Stimulated activated CD8-positive, alpha-beta memory T cell treated with anti-CD3 and anti-CD28 coated beads, Interleukin-15, amount 100 ng/mL, for 24 hours (primary cell): ENCODE measurements around the gene RIOX2.
"Not testable (repeated sequence)": the region's sequence is repeated elsewhere in the genome, so short reads cannot be mapped to it uniquely, and the experiment has no call there.

Experiments
- DNase-seq: peaks from one replicate; pipeline ENCODE4 v3.0.0-alpha.2; 2020; ENCODE audit warnings: low read depth

Gene RIOX2

DNA sequence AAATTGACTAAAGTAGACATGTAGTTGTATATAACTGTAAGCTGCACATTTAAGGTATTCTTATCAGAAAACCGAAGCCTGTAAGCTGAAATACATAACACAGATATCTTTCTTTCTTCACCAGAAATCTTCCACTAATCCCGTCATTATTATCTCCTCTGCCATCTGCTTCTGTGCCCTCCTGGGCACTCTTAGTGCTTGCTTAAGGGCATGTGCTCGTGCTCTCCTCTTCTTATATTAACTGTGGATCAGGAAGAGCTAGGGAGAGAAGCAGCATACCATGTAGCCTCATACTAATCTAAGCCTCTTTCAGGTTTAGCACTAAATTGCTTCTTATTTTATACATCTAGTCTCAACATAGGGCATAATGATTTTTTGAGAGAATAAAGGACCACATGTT lies 60.8 kb downstream of the RIOX2 start:
- DNase-seq = no peak

DNA sequence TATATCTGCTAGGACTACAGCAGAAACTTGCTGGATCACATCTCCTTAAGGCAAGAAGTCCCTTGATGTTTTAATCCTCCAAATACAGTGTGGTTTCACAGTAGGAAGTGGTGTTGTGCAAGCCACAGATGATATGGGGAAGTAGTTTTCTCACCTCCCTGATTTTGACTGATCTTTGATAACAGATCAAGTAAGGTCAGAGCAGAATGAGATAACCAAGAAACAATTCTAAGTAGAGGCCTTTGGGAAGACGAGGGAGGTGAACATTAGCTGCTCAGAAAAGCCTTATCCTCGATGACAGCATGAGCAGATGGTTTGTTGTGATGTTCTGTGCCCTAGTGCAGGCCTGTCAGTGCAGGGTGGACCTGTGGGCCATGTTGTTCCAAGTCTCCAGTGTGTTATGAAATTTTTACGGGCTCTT lies 61.3 kb downstream of the RIOX2 start:
- no peak for DNase-seq

DNA sequence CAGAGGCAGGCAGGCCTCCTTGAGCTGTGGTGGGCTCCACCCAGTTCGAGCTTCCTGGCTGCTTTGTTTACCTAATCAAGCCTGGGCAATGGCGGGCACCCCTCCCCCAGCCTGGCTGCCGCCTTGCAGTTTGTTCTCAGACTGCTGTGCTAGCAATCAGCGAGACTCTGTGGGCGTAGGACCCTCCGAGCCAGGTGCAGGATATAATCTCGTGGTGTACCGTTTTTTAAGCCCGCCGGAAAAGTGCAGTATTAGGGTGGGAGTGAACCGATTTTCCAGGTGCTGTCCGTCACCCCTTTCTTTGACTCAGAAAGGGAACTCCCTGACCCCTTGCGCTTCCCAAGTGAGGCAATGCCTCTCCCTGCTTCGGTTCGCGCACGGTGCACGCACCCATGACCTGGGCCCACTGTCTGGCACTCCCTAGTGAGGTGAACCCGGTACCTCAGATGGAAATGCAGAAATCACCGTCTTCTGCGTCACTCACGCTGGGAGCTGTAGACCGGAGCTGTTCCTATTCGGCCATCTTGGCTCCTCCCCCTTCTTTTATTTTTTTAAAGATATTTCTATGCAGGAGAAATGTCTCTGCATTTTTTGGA lies 61.9 kb downstream of the RIOX2 start:
- DNase-seq = not testable (repeated sequence)

DNA sequence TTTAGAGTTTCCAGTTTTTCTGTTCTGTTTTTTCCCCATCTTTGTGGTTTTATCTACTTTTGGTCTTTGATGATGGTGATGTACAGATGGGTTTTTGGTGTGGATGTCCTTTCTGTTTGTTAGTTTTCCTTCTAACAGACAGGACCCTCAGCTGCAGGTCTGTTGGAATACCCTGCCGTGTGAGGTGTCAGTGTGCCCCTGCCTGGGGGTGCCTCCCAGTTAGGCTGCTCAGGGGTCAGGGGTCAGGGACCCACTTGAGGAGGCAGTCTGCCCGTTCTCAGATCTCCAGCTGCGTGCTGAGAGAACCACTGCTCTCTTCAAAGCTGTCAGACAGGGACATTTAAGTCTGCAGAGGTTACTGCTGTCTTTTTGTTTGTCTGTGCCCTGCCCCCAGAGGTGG lies 62.4 kb downstream of the RIOX2 start:
- not testable (repeated sequence) for DNase-seq

DNA sequence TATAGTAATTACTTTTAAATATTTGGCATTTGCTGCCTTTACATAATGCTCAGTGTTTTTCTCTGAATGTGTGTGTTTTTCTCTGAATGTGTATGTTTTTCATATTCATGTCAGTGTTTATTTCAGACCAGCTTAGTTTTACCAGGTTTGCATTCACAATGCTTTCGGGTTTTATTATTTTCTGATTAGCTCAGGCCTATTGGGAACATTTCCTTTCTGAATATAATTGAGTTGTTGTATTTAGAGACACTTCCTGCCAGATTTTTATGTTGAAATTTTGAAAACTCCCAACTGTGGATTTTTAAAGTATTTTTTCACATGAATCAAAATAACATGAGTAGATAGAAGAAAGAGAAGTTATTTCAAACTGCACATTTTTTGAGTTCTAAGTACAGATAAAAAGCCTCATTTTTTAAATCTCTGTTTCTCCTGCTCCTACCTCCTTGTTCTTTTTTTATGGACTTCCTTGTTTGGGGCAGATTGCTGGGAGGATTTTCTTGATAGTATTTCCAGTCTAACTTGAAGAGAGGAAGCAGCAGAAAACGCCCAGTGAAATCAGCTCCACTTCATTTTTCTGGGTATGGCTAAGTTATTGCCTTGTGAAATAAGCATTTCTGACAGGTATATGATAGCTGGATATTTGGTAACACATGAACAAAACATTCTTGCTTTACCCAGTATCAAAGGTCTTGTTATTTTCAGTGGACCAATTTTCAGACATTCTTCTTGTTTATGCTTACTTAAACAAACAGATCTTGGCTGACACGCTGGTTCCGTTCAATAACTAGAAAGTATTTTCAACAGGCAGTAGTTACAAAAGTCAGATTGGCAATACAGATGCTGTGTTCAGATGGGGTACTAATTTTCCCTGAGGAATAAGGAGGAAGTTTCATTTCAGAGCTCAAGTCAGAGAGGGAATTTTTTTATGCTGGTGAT lies 70.7 kb downstream of the RIOX2 start:
- DNase-seq = no peak

DNA sequence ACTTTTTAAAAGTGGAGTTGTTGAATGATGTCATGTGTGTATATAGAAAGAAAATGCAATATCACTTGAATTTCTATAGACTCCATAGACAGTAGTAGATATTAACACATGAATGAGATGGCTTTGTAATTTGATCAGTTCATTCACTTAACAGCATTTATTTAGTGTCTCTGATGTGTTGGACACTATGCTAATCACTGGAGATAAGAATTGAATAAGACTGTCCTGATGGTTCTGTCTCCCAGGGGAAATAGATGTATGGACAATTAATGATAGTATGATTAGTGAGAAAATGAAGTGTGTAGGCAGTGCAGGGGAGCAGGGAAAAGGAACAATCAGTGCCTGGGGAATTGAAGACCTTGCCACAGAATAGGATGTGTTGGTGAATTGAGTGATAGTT lies 72.9 kb downstream of the RIOX2 start:
- DNase-seq = no peak

DNA sequence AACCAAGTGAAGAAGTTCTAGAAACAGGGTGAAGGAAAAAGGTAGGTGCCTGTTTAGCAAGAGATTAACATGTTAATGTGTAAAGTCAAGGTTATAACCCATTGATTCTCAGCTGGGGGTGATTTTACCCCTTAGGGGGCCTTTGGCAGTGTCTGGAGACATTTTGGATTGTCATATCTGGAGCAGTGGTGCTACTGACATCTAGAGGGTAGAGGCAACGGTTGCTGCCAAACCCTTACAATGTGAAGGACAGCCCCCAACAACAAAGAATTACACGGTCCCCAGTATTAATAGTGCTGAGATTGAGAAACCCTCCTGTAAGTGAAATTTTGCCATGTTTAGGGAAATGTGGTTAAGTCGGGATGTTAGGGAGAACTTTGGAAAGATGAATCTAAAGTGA lies 75.7 kb downstream of the RIOX2 start:
- no peak for DNase-seq

DNA sequence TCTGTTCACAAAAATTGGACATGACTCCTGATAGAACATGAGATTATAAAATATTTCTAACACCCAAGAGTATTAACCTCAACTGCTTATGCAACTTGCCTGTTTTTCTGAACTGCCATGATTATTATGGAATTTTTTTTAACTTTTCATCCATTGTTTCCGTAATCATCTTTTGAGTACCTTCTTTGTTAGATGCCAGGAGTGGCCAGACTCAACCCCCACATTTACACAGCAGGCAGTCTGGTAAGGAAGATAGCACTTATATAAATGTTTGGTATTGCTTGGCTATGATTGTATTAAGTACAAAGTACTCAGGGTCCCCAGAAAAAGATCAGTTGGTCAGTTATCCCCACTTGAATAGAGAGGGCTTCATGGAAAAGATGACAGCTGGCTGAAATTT lies 76.1 kb downstream of the RIOX2 start:
- DNase-seq = no peak

DNA sequence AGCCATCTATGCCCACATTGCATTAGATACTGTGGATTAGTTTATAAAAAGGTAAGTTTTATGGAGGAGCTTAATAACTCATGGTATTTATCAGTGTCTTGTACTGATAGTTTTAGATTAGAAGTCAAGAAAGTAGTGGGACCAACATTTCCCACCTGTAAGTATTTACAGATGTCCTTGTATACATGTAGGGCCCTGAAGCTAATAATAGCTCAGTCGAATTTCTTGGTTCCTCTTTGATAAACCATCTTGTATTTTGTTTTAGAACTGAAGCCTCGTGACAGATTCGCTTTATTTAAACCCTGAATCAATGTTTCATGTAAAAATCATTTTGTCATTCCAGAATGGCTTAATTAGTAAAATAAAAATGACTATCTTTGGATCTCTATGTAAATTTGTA lies 77.0 kb downstream of the RIOX2 start:
- no peak for DNase-seq

DNA sequence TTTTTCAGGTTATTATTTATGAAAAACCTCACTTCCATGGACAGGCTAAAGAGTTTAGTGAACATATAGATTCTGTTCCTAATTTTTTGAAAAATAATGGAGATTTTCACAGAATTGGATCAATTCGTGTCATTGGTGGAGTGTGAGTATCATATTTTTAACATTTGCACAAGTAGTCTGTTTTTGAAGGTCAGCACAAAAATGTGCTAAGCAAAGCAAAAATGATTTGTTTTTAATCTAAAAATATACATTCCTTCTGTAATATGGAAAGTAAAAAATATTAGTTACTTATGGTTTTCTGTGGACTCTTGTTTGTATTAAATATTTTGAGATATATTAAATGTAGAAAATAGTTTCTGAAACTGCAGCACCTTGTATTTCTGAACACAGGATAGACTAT lies 79.4 kb downstream of the RIOX2 start:
- DNase-seq = no peak
